SK-N-SH treated with all-trans-retinoic acid at 6 μM for 48 hours (cell line): ENCODE data around the gene TMEM63A.

ENCODE experiments used
- ATAC-seq: fragments of 200-7000 bp; cut with Tn5 transposase; 3 replicates; pipeline ENCODE4 v1.9.1; 2020; ENCODE audit warnings: mild to moderate bottlenecking, moderate library complexity
- ARNTL ChIP-seq: fragments of 450-650 bp; formaldehyde crosslinking; IDR thresholded peaks from 2 replicates; pipeline ENCODE4 v1.5.0; 2020; ENCODE audit warnings: low read depth, mild to moderate bottlenecking, moderate library complexity, borderline replicate concordance
- CREB5 ChIP-seq: fragments of 250-450 bp; sonication (Bioruptor Pico); IDR thresholded peaks from 2 replicates; pipeline ENCODE4 v1.5.1; 2020; ENCODE audit warnings: low read depth, mild to moderate bottlenecking, moderate library complexity
- CSDC2 ChIP-seq: fragments of 250-450 bp; sonication (Bioruptor Pico); IDR thresholded peaks from 2 replicates; pipeline ENCODE4 v1.5.0; 2020; ENCODE audit warnings: mild to moderate bottlenecking, moderate library complexity
- GLIS3 ChIP-seq: fragments of 250-450 bp; sonication (Bioruptor Pico); IDR thresholded peaks from 2 replicates; pipeline ENCODE4 v1.5.0; 2020; ENCODE audit warnings: mild to moderate bottlenecking, moderate library complexity
- ISL1 ChIP-seq: fragments of 250-450 bp; sonication (Bioruptor Pico); IDR thresholded peaks from 2 replicates; pipeline ENCODE4 v2.1.2; 2022; ENCODE audit warnings: mild to moderate bottlenecking, moderate library complexity
- OSR1 ChIP-seq: fragments of 250-450 bp; sonication (Bioruptor Pico); IDR thresholded peaks from 2 replicates; pipeline ENCODE4 v1.8.0; 2022; ENCODE audit warnings: moderate library complexity, mild to moderate bottlenecking, inconsistent platforms
- POU6F1 ChIP-seq: fragments of 250-450 bp; sonication (Bioruptor Pico); IDR thresholded peaks from 2 replicates; pipeline ENCODE4 v1.8.0; 2021; ENCODE audit warnings: low read depth, mild to moderate bottlenecking, moderate library complexity, borderline replicate concordance
- PPARA ChIP-seq: fragments of 250-450 bp; sonication (Bioruptor Pico); IDR thresholded peaks from 2 replicates; pipeline ENCODE4 v1.5.0; 2020; ENCODE audit warnings: mild to moderate bottlenecking, borderline replicate concordance
- SNAI2 ChIP-seq: fragments of 250-450 bp; sonication (Bioruptor Pico); IDR thresholded peaks from 2 replicates; pipeline ENCODE4 v1.5.0; 2020; ENCODE audit warnings: mild to moderate bottlenecking, moderate library complexity
- TCF4 ChIP-seq: fragments of 250-450 bp; sonication (Bioruptor Pico); IDR thresholded peaks from 2 replicates; pipeline ENCODE4 v1.8.0; 2021; ENCODE audit warnings: mild to moderate bottlenecking, moderate library complexity, borderline replicate concordance
- TOX ChIP-seq: fragments of 250-450 bp; sonication (Bioruptor Pico); IDR thresholded peaks from 2 replicates; pipeline ENCODE4 v1.8.0; 2021; ENCODE audit warnings: mild to moderate bottlenecking, moderate library complexity, borderline replicate concordance
- TSHZ2 ChIP-seq: fragments of 250-450 bp; sonication (Bioruptor Pico); IDR thresholded peaks from 2 replicates; pipeline ENCODE4 v1.5.0; 2020; ENCODE audit warnings: mild to moderate bottlenecking, moderate library complexity
- ZC3H10 ChIP-seq: fragments of 250-450 bp; sonication (Bioruptor Pico); IDR thresholded peaks from 2 replicates; pipeline ENCODE4 v1.5.1; 2021; ENCODE audit warnings: mild to moderate bottlenecking, moderate library complexity
- ZFP3 ChIP-seq: fragments of 250-450 bp; sonication (Bioruptor Pico); IDR thresholded peaks from 2 replicates; pipeline ENCODE4 v1.5.0; 2020; ENCODE audit warnings: mild to moderate bottlenecking, moderate library complexity
- ZFP30 ChIP-seq: fragments of 450-650 bp; formaldehyde crosslinking; IDR thresholded peaks from 2 replicates; pipeline ENCODE4 v1.5.0; 2022; ENCODE audit warnings: mild to moderate bottlenecking, moderate library complexity
- ZNF565 ChIP-seq: fragments of 450-650 bp; formaldehyde crosslinking; conservative IDR thresholded peaks from 2 replicates; pipeline ENCODE4 v1.5.0; 2020; ENCODE audit warnings: low read depth, mild to moderate bottlenecking, moderate library complexity
- ZNF70 ChIP-seq: fragments of 450-650 bp; formaldehyde crosslinking; IDR thresholded peaks from 2 replicates; pipeline ENCODE4 v1.5.0; 2020; ENCODE audit warnings: mild to moderate bottlenecking, moderate library complexity
- TF ChIP-seq, protein P1 (sequence below): fragments of 250-450 bp; sonication (Bioruptor Pico); IDR thresholded peaks from 2 replicates; pipeline ENCODE4 v1.5.1; 2021; ENCODE audit warnings: mild to moderate bottlenecking, moderate library complexity
- TF ChIP-seq, protein P2 (sequence below): fragments of 250-450 bp; sonication (Bioruptor Pico); IDR thresholded peaks from 2 replicates; pipeline ENCODE4 v1.8.0; 2020; ENCODE audit warnings: mild to moderate bottlenecking, moderate library complexity, borderline replicate concordance

The TMEM63A gene

DNA sequence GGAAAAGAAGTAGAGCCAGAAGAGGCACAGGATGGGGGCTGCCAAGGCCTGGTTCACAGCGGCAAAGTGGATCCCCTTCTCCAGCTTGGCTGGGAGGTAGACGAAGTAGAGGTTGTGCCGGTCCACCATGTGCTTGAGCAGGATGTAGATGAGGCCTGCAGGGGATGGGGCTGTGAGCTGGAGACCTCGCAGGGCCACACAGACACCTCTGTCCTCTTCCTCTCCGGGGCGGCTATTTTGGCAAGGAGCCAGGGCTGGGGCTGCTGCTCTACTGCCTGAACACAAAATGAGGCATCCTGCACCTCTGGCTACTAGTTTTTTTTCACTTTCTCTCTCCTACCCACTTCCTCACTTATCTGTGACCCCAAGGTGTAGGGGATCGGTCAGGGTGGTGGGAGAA lies 32.3 kb downstream of the TMEM63A start:
- TF ChIP-seq OSR1 (CRISPR knock-in tag) (no peak), TOX (no peak), ZNF70 (CRISPR knock-in tag) (no peak), CREB5 (CRISPR knock-in tag) (no peak)
- ATAC-seq, result no peak

GRCh38 chr1:225848030-225848955 lies 33.9 kb downstream of the TMEM63A start:
- TF ChIP-seq CREB5 (CRISPR knock-in tag) (no peak), TCF4 (CRISPR knock-in tag) (no peak), ZFP30 (CRISPR knock-in tag) (no peak), ZFP3 (CRISPR knock-in tag) (no peak), ZNF70 (CRISPR knock-in tag) (no peak), CSDC2 (CRISPR knock-in tag) (no peak), POU6F1 (CRISPR knock-in tag) (no peak), TSHZ2 (CRISPR knock-in tag) (no peak), ISL1 (no peak), ZNF565 (CRISPR knock-in tag) (no peak), OSR1 (CRISPR knock-in tag) (no peak), ZC3H10 (CRISPR knock-in tag) (no peak), GLIS3 (CRISPR knock-in tag) (no peak), ARNTL (CRISPR knock-in tag) (no peak), TOX (no peak), SNAI2 (CRISPR knock-in tag) (no peak), PPARA (CRISPR knock-in tag) (no peak)
- TF ChIP-seq, protein P1, sequence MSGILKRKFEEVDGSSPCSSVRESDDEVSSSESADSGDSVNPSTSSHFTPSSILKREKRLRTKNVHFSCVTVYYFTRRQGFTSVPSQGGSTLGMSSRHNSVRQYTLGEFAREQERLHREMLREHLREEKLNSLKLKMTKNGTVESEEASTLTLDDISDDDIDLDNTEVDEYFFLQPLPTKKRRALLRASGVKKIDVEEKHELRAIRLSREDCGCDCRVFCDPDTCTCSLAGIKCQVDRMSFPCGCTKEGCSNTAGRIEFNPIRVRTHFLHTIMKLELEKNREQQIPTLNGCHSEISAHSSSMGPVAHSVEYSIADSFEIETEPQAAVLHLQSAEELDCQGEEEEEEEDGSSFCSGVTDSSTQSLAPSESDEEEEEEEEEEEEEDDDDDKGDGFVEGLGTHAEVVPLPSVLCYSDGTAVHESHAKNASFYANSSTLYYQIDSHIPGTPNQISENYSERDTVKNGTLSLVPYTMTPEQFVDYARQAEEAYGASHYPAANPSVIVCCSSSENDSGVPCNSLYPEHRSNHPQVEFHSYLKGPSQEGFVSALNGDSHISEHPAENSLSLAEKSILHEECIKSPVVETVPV (CRISPR knock-in tag), result no peak
- TF ChIP-seq, protein P2, sequence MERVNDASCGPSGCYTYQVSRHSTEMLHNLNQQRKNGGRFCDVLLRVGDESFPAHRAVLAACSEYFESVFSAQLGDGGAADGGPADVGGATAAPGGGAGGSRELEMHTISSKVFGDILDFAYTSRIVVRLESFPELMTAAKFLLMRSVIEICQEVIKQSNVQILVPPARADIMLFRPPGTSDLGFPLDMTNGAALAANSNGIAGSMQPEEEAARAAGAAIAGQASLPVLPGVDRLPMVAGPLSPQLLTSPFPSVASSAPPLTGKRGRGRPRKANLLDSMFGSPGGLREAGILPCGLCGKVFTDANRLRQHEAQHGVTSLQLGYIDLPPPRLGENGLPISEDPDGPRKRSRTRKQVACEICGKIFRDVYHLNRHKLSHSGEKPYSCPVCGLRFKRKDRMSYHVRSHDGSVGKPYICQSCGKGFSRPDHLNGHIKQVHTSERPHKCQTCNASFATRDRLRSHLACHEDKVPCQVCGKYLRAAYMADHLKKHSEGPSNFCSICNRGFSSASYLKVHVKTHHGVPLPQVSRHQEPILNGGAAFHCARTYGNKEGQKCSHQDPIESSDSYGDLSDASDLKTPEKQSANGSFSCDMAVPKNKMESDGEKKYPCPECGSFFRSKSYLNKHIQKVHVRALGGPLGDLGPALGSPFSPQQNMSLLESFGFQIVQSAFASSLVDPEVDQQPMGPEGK, result no peak
- ATAC-seq, result no peak
